GM23248 (cell line): Measurements from ENCODE around the gene KATNBL1. TPM values are rescaled to one million over a fixed set of nuclear protein-coding genes. Genes with fewer than 3 reads are reported as not detected.

Source experiments
- DNase-seq: peaks from one replicate; pipeline ENCODE4 v3.0.0-alpha.2; 2015
- H2AFZ ChIP-seq: fragments of 200-600 bp; sonication (generic); 2 replicates; pipeline ENCODE4 v1.6.1; 2016; ENCODE audit warnings: antibody characterized with exemption
- H3F3A ChIP-seq: fragments of 200-600 bp; sonication (generic); 2 replicates; pipeline ENCODE4 v1.6.1; 2016; ENCODE audit warnings: mild to moderate bottlenecking, antibody characterized with exemption, mixed run types; ENCODE audit not compliant: insufficient read depth
- H3K27ac ChIP-seq: fragments of 200-600 bp; sonication (generic); 2 replicates; pipeline ENCODE4 v1.5.1; 2016; ENCODE audit warnings: mild to moderate bottlenecking
- H3K27me3 ChIP-seq: fragments of 200-600 bp; sonication (generic); replicated peaks from 2 replicates; pipeline ENCODE4 v1.6.1; 2016; ENCODE audit warnings: mild to moderate bottlenecking; ENCODE audit not compliant: insufficient read depth
- H3K36me3 ChIP-seq: fragments of 200-600 bp; sonication (generic); 2 replicates; pipeline ENCODE4 v1.6.1; 2016; ENCODE audit warnings: low read depth, mild to moderate bottlenecking
- H3K4me1 ChIP-seq: fragments of 200-600 bp; sonication (generic); 2 replicates; pipeline ENCODE4 v1.6.1; 2016; ENCODE audit warnings: mild to moderate bottlenecking; ENCODE audit not compliant: insufficient read depth
- H3K4me2 ChIP-seq: fragments of 200-600 bp; sonication (generic); one replicate; pipeline ENCODE4 v1.6.1; 2016; ENCODE audit warnings: mild to moderate bottlenecking; ENCODE audit not compliant: unreplicated experiment
- H3K4me3 ChIP-seq: fragments of 200-600 bp; sonication (generic); 2 replicates; pipeline ENCODE4 v1.5.1; 2016; ENCODE audit warnings: mild to moderate bottlenecking
- H3K79me2 ChIP-seq: fragments of 200-600 bp; sonication (generic); 2 replicates; pipeline ENCODE4 v1.6.1; 2016; ENCODE audit warnings: mild to moderate bottlenecking; ENCODE audit not compliant: insufficient read depth
- H3K9ac ChIP-seq: fragments of 200-600 bp; sonication (generic); 2 replicates; pipeline ENCODE4 v1.6.1; 2016; ENCODE audit warnings: mild to moderate bottlenecking
- H3K9me2 ChIP-seq: fragments of 200-600 bp; sonication (generic); 2 replicates; pipeline ENCODE4 v1.6.1; 2016; ENCODE audit warnings: mixed run types, mild to moderate bottlenecking, moderate library complexity; ENCODE audit not compliant: insufficient read depth
- H3K9me3 ChIP-seq: fragments of 200-600 bp; sonication (generic); one replicate; pipeline ENCODE4 v1.6.1; 2017; ENCODE audit warnings: low read depth
- H4K20me1 ChIP-seq: fragments of 200-600 bp; sonication (generic); 2 replicates; pipeline ENCODE4 v1.6.0; 2016; ENCODE audit not compliant: insufficient read depth
- EZH2 ChIP-seq: fragments of 200-600 bp; sonication (generic); IDR thresholded peaks from 2 replicates; pipeline ENCODE4 v1.6.1; 2018; ENCODE audit warnings: antibody characterized with exemption, mild to moderate bottlenecking; ENCODE audit not compliant: insufficient read depth, poor library complexity, severe bottlenecking
- EZH2phosphoT487 ChIP-seq: fragments of 200-600 bp; sonication (generic); IDR thresholded peaks from 2 replicates; pipeline ENCODE4 v1.6.1; 2018; ENCODE audit warnings: antibody characterized with exemption, moderate library complexity, mild to moderate bottlenecking, low read depth; ENCODE audit not compliant: insufficient read depth
- WGBS, 2 experiments: methylation state at CpG; one replicate each; pipeline ENCODE4 v1.1.6; 2015 to 2017; ENCODE audit warnings: low lambda C conversion rate in 2 of 2, low coverage in 1 of 2; ENCODE audit errors: missing lambda C conversion rate in 2 of 2; 5-methylcytosine and 5-hydroxymethylcytosine counted together
- in situ Hi-C: fragments of 300-500 bp; cut with MboI; formaldehyde crosslinking; loops from 2 replicates; pipeline ENCODE4 v1.15.0; 2020
- polyA plus RNA-seq: library from polyadenylated mRNA; unstranded; fragments of >200 nt; fragmentation: Nextera tagmentation; extraction: Ambion mirVana; gene quantifications from 2 replicates; pipeline ENCODE4 v1.2.1, GENCODE V29; 2016
- total RNA-seq: library from RNA; depleted of rRNA; stranded (reverse); fragments of >200 nt; shearing (Covaris generic); gene quantifications from 2 replicates; pipeline ENCODE4 v1.2.3, GENCODE V29; 2014; rRNA removed

Gene KATNBL1
- total and polyA plus RNA-seq, 2 experiments from 2014 or later = 39.3 to 51.9 TPM

DNA sequence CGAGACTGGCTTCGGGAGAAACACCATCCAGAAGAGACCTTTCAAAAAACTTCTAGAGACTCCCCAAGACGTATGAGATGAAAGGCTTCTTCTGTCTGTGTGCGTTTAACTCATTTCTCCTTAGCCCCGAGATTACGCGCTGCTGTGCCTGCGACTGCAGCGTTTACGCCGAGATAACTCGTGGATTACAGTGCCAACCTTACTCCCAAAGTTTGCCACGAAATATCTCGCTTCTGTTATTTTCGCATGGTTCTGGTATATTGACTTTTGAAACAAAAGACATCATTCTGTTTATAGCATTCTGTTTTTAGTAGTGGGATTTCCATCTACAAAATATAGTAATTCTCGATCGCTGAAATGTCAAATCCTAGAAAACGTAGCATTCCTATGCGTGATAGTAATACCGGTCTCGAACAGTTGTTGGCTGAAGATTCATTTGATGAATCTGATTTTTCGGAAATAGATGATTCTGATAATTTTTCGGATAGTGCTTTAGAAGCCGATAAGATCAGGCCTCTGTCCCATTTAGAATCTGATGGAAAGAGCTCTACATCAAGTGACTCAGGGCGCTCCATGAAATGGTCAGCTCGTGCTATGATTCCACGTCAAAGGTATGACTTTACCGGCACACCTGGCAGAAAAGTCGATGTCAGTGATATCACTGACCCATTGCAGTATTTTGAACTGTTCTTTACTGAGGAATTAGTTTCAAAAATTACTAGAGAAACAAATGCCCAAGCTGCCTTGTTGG is 107.5 kb downstream of the KATNBL1 start:
- Histone ChIP-seq H3K4me2 (peak overlapping the region; percentile 97), H3K27ac (peak overlapping the region; percentile 84), H3K27me3 (no peaks in the 10 kb centered on the region), H3K9me2 (no peaks in the 10 kb centered on the region), H4K20me1 (no peaks in the 10 kb centered on the region), H3K4me1 (peaks cover 25% of the 10 kb centered on the region), H3K79me2 (peaks cover 60% of the 10 kb centered on the region), H3K9ac (peak overlapping the region; percentile 96), H3K36me3 (no peaks in the 10 kb centered on the region), H3K9me3 (no peaks in the 10 kb centered on the region), H3K4me3 (peak overlapping the region; percentile 88), H3F3A (peaks cover 14% of the 10 kb centered on the region; the same call in 1 of the 2 replicates), H2AFZ (peak overlapping the region; percentile 90)
- DNase-seq = peak; percentile 27
- TF ChIP-seq EZH2 = no peak
- no peak for TF ChIP-seq EZH2phosphoT487
- WGBS, 2 experiments = 16% methylated on average over 29 of the region's 29 CpGs
- in situ Hi-C loops = loop anchor here (10.0 to 25.0 kb wide), 2 partner anchors 112 to 260 kb away; partner anchors contain the start of genes KATNBL1 and LPCAT4

- TF ChIP-seq EZH2phosphoT487 (no peak), EZH2 (no peak)
Measured at GRCh38 chr15:34101366-34102174, 108.3 kb downstream of the KATNBL1 start, which contains the start of the genes EMC7 and PGBD4. TSS of gene EMC7 (minus strand) at chr15:34101862. CDS start at chr15:34101839, 23 bp downstream. TSS of gene PGBD4 (plus strand) at chr15:34102083. CDS start at chr15:34102532, 449 bp downstream.

GRCh38 chr15:34099914-34100313 is 110.0 kb downstream of the KATNBL1 start:
- Histone ChIP-seq H3K9ac (peak overlapping the region; percentile 96; the same call in 1 of the 2 replicates), H3K36me3 (peaks cover 7% of the 10 kb centered on the region; the same call in 1 of the 2 replicates), H3K79me2 (peaks cover 84% of the 10 kb centered on the region), H3K9me2 (no peaks in the 10 kb centered on the region), H3K9me3 (no peaks in the 10 kb centered on the region), H3K27ac (no peak overlapping the region), H3K4me1 (peaks cover 25% of the 10 kb centered on the region), H4K20me1 (no peaks in the 10 kb centered on the region), H3K4me2 (peak overlapping the region; percentile 93), H3K4me3 (peak overlapping the region; percentile 88), H3K27me3 (no peaks in the 10 kb centered on the region), H2AFZ (no peak overlapping the region), H3F3A (peaks cover 14% of the 10 kb centered on the region; the same call in 1 of the 2 replicates)
- in situ Hi-C loops = loop anchor here (10.0 to 25.0 kb wide), 3 partner anchors 115 to 487 kb away; partner anchors contain the start of genes GOLGA8B, KATNBL1 and LPCAT4
- no peak for DNase-seq
- 89 to 90% methylated on average over 5 of the region's 5 CpGs for WGBS, 2 experiments
- TF ChIP-seq EZH2 (no peak), EZH2phosphoT487 (no peak)

More at GRCh38 chr15:34101366-34102174, 108.3 kb downstream of the KATNBL1 start, which contains the start of the genes EMC7 and PGBD4:
- H3F3A ChIP-seq = peaks cover 14% of the 10 kb centered on the region; the same call in 1 of the 2 replicates
- H3K4me3 ChIP-seq = peak within 1 kb of the TSS; percentile 88
- peaks cover 68% of the 10 kb centered on the region for H3K79me2 ChIP-seq
- H3K9ac ChIP-seq = peak within 1 kb of the TSS; percentile 96
- in situ Hi-C loops = loop anchor here (10.0 to 25.0 kb wide), 2 partner anchors 113 to 261 kb away; partner anchors contain the start of genes KATNBL1 and LPCAT4
- no peaks in the 10 kb centered on the region for H3K27me3 ChIP-seq
- no peaks in the 10 kb centered on the region for H3K9me3 ChIP-seq
- no peaks in the 10 kb centered on the region for H4K20me1 ChIP-seq
- 0% methylated on average over 48 of the region's 48 CpGs for WGBS, 2 experiments
- DNase-seq = peak; percentile 100
- peak within 1 kb of the TSS; percentile 84 for H3K27ac ChIP-seq
- H3K4me1 ChIP-seq = peaks cover 25% of the 10 kb centered on the region
- H2AFZ ChIP-seq = peak within 1 kb of the TSS; percentile 90
- H3K36me3 ChIP-seq = no peaks in the 10 kb centered on the region
- H3K4me2 ChIP-seq = peak within 1 kb of the TSS; percentile 97
- no peaks in the 10 kb centered on the region for H3K9me2 ChIP-seq

Other genes starting within 250 kb of the KATNBL1 start
- gene CHRM5, start 241.6 kb downstream of the KATNBL1 start, total RNA-seq = 0.43 TPM in 1 of 2 replicates, not detected in the other
- 0.05 TPM in 1 of 2 replicates, not detected in the other for gene CHRM5, start 241.6 kb downstream of the KATNBL1 start, polyA plus RNA-seq
- 27.0 and 34.3 TPM in 2 replicates for gene AVEN, start 170.9 kb downstream of the KATNBL1 start, total RNA-seq
- gene AVEN, start 170.9 kb downstream of the KATNBL1 start, polyA plus RNA-seq = 18.2 and 18.8 TPM in 2 replicates
- 29.6 and 52.6 TPM in 2 replicates for gene EMC7, start 108.2 kb downstream of the KATNBL1 start, total RNA-seq
- gene EMC7, start 108.2 kb downstream of the KATNBL1 start, polyA plus RNA-seq = 229 and 236 TPM in 2 replicates
- 0.76 and 1.7 TPM in 2 replicates for gene PGBD4, start 108.0 kb downstream of the KATNBL1 start, total RNA-seq
- gene PGBD4, start 108.0 kb downstream of the KATNBL1 start, polyA plus RNA-seq = 0.75 and 0.99 TPM in 2 replicates
- 131 and 154 TPM in 2 replicates for gene EMC4, start 14.9 kb upstream of the KATNBL1 start, total RNA-seq
- gene EMC4, start 14.9 kb upstream of the KATNBL1 start, polyA plus RNA-seq = 210 and 215 TPM in 2 replicates
- gene SLC12A6, start 127.7 kb upstream of the KATNBL1 start, total RNA-seq = 19.2 TPM in 2 replicates
- gene SLC12A6, start 127.7 kb upstream of the KATNBL1 start, polyA plus RNA-seq = 4.3 and 4.8 TPM in 2 replicates
- 208 and 255 TPM in 2 replicates for gene NOP10, start 133.0 kb upstream of the KATNBL1 start, total RNA-seq
- gene NOP10, start 133.0 kb upstream of the KATNBL1 start, polyA plus RNA-seq = 425 and 426 TPM in 2 replicates
- gene NUTM1, start 133.2 kb upstream of the KATNBL1 start, total RNA-seq = not detected in 2 replicates
- gene NUTM1, start 133.2 kb upstream of the KATNBL1 start, polyA plus RNA-seq = not detected in 2 replicates
- 17.5 and 34.1 TPM in 2 replicates for gene LPCAT4, start 157.1 kb upstream of the KATNBL1 start, total RNA-seq
- gene LPCAT4, start 157.1 kb upstream of the KATNBL1 start, polyA plus RNA-seq = 24.4 and 24.7 TPM in 2 replicates
- 22.5 and 57.4 TPM in 2 replicates for gene GOLGA8A, start 227.7 kb upstream of the KATNBL1 start, total RNA-seq
- gene GOLGA8A, start 227.7 kb upstream of the KATNBL1 start, polyA plus RNA-seq = 8.1 and 14.5 TPM in 2 replicates